ENCODE measurements around the gene MSL1. TPM values are rescaled to one million over a fixed set of nuclear protein-coding genes. Genes with fewer than 3 reads are reported as not detected.

Gene MSL1
- total and polyA plus RNA-seq, 9 donors: 81.7 to 124 (median 104) TPM

DNA sequence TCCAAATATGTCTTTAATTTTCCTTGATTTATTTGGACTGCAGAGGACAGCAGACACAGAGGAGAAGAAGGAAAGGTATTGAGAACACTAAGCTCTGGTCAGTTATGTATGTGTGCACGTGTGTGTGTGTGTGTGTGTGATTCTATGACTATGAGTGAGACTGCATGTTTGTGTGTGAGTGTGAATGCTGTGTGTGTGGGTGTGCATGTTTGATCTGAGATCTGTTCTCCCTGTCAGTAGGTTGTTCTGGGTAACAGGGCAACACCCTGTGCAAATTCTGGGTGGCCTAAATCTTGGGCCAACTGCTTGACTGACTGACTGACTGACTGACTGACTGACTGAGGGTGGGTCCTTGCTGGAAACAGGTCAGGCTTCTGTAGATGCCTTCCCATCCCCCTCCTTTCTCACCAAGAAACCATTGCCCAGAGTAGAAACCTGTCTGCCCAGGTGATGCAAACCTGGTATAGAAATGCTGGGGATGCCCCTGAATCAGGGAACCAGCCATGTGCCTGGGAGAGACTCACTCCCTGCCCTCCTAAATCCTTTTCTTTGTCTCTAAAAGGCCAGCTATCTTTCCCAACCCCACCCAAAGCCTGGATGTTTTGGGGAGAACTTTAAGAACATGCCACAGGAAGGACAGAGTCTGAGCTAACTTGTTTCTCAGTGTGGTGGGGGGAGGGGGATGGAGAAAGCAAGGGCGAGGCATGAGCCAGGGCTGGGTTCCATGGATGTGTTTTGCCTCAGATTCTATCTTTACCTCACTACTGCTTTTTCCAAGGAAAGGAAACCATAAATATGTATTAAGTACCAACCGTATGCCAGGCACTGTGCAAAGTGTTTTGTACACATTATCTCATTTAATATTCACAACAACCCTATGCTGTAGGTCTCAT is 16.9 kb upstream of the MSL1 start:
- H3K9me3 ChIP-seq (replicated peaks; ENCODE audit: control insufficient read depth, low read depth, low read length): no peaks in the 10 kb centered on the region
- 67% methylated on average over 1 of the region's 3 CpGs for WGBS (ENCODE audit: insufficient coverage)
- no peak overlapping the region for H3K27ac ChIP-seq (ENCODE audit: low read length)
- no peaks in the 10 kb centered on the region for H3K36me3 ChIP-seq (ENCODE audit: control insufficient read depth, insufficient read depth, low read length)
- peak; percentile 28 for DNase-seq
- H3K4me1 ChIP-seq (ENCODE audit: control insufficient read depth, insufficient read depth, low read length): peaks cover 85% of the 10 kb centered on the region
- H3K27me3 ChIP-seq (ENCODE audit: control insufficient read depth, insufficient read depth, low read length): peaks cover 5% of the 10 kb centered on the region
- H3K4me3 ChIP-seq (ENCODE audit: low read length): no peak overlapping the region

DNA sequence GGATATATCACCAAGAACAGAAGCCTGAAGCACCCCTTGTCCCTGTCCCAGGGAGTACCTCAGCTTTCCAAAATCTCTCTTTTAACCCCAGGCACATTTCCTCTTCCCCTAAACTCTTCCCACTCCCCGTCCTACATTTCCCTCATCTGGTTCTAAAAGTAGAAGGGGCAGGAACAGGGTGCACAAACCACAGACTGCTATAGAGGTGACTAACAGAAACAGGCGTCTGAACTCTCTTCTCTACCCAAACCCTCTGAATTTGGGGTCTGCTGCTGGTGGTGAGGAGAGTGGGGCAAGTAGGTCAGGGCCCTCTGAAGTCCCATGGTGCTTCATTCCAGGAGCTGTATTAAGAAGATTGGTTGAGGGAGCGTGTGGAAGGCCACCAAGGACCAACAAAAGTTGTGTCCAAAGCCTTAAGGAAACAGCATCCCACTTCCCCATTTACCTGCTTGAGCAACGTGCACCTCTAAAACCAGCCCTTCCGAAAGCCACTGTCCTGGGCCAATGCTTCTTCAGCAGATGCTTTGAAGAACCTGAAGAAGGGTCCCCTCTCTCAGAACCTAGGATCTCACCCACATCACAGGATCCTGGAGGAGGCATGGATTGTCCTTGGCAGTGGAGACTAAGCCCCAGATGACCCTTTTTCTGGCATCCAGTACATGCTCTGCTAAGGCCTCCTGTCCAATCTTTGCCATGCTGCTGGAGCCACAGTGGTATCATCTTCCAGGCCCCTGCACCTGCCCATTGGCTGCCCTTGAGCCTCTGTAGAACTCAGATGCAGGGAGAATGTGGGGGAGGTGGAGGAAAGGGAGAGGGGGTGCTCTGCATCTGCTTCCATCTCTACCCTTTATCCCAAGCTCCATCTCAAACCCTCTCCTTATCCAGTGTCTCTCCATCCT is 15.7 kb upstream of the MSL1 start:
- peak; percentile 55 for DNase-seq
- peaks cover 85% of the 10 kb centered on the region for H3K4me1 ChIP-seq (ENCODE audit: control insufficient read depth, insufficient read depth, low read length)
- H3K27me3 ChIP-seq (ENCODE audit: control insufficient read depth, insufficient read depth, low read length): no peaks in the 10 kb centered on the region
- H3K4me3 ChIP-seq (ENCODE audit: low read length): no peak overlapping the region
- no peaks in the 10 kb centered on the region for H3K9me3 ChIP-seq (replicated peaks; ENCODE audit: control insufficient read depth, low read depth, low read length)
- no peaks in the 10 kb centered on the region for H3K36me3 ChIP-seq (ENCODE audit: control insufficient read depth, insufficient read depth, low read length)
- H3K27ac ChIP-seq (ENCODE audit: low read length): peak overlapping the region; percentile 94
- WGBS (ENCODE audit: insufficient coverage): no CpG with 5 or more reads among the region's 5 CpGs

DNA sequence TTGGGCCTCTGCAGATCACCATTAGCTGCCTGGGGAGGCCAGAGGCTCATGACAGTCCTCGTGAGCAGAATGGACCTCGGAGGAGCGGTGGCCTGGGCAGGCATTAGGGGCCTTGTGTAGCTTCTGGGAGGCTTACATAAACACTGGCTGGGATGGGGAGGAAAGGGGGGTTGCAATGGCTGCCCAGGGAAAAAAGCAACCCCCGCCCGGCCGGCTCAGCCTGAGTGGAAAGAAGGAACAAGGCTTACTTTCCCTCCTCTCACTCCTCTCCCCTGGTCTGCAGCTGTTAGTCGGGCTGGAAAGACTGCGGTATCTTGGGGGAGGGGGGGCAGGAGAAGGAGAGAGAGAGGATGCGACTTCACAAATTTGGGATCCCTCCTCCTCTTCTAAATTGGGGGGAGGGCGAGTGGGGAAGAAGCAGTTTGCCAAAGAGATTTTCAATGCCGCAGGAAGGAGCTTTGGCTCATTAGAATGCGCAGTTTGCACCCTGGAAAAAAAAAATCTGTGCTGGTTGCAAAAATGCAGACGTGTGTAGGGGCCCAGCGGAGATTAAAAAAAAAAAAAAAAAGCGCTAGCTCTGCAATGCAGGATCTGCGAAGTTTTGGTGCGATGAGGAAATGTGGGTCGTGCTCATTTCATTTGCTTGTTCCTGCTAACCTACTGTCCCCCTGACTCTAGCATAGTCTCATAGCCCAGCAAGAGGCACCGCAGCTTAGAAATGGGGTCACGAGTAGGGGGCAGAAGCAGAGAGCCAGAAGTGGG is 14.8 kb upstream of the MSL1 start:
- no peaks in the 10 kb centered on the region for H3K36me3 ChIP-seq (ENCODE audit: control insufficient read depth, insufficient read depth, low read length)
- WGBS (ENCODE audit: insufficient coverage): 13% methylated on average over 9 of the region's 20 CpGs
- peaks cover 88% of the 10 kb centered on the region for H3K4me1 ChIP-seq (ENCODE audit: control insufficient read depth, insufficient read depth, low read length)
- DNase-seq: peak; percentile 95
- H3K27me3 ChIP-seq (ENCODE audit: control insufficient read depth, insufficient read depth, low read length): no peaks in the 10 kb centered on the region
- no peak overlapping the region for H3K4me3 ChIP-seq (ENCODE audit: low read length)
- H3K27ac ChIP-seq (ENCODE audit: low read length): peak overlapping the region; percentile 94
- no peaks in the 10 kb centered on the region for H3K9me3 ChIP-seq (replicated peaks; ENCODE audit: control insufficient read depth, low read depth, low read length)

DNA sequence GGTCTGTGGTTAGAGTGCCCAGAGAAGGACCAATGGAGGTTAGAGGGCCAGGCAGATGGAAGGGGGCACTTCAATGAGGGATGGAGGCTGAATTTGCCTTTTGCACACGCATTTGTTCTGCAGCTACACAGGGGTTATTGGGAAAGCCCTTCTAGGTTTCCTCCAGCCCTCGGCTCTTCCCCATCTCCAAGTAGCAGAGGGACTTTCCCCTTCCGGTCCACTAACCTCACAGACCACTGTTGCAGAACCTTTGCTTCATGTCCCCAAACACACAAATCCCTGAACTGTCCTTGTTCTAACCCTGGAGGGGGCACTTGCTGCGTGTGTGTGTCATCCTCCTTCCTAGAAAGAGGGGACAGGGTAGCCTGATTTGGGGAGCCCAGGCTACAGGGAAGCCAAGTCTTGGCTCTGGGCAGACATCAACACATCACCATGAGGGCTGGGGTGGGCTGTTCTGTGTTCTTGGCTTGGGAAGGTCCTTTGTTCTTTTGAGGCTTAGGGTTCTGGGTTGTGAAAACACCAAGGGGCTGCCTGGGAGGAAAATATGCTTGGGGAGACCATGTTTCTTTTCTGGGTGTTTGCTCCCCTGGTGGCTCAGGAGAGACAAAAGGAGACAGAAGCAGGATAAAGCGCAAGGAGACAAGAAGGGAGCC is 14.1 kb upstream of the MSL1 start:
- peak overlapping the region; percentile 94 for H3K27ac ChIP-seq (ENCODE audit: low read length)
- H3K36me3 ChIP-seq (ENCODE audit: control insufficient read depth, insufficient read depth, low read length): no peaks in the 10 kb centered on the region
- peak; percentile 69 for DNase-seq
- WGBS (ENCODE audit: insufficient coverage): 16% methylated on average over 4 of the region's 5 CpGs
- peaks cover 95% of the 10 kb centered on the region for H3K4me1 ChIP-seq (ENCODE audit: control insufficient read depth, insufficient read depth, low read length)
- H3K4me3 ChIP-seq (ENCODE audit: low read length): no peak overlapping the region
- no peaks in the 10 kb centered on the region for H3K9me3 ChIP-seq (replicated peaks; ENCODE audit: control insufficient read depth, low read depth, low read length)
- no peaks in the 10 kb centered on the region for H3K27me3 ChIP-seq (ENCODE audit: control insufficient read depth, insufficient read depth, low read length)

DNA sequence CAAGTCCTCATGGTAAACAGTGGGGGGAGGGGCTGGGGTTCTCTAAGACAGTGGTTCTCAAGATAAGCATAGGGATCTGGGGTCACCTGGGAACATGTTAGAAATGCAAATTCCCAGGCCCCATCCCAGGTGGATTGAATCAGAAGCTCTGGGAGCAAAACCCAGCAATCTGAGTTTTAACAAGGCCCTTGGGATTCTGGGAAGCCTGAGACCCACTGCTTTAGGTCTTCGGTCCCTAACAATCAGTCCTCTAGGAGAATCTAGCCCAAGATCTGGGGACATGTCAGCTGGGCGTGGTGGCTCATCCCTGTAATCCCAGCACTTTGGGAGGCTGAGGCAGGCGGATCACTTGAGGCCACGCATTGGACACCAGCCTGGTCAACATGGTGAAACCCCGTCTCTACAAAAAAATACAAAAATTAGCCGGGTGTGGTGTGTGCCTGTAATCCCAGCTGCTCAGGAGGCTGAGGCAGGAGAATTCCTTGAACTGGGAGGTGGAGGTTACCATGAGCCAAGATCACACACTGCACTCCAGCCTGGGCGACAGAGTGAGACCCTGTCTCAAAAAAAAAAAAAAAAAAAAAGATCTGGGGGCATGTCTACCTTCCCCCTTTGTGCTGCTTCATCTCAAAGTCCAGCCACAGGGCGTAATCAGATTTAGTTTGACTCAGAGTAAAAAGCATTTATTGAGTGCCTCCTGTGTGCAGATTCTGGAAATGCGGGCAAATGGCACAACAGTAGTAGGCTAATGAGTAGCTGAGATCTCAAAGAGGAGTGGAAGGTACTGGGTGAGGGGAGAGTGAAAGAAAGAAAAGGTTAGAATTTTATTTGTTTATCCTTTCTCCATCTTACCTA is 12.6 kb upstream of the MSL1 start:
- no CpG with 5 or more reads among the region's 9 CpGs for WGBS (ENCODE audit: insufficient coverage)
- DNase-seq: peak; percentile 43

DNA sequence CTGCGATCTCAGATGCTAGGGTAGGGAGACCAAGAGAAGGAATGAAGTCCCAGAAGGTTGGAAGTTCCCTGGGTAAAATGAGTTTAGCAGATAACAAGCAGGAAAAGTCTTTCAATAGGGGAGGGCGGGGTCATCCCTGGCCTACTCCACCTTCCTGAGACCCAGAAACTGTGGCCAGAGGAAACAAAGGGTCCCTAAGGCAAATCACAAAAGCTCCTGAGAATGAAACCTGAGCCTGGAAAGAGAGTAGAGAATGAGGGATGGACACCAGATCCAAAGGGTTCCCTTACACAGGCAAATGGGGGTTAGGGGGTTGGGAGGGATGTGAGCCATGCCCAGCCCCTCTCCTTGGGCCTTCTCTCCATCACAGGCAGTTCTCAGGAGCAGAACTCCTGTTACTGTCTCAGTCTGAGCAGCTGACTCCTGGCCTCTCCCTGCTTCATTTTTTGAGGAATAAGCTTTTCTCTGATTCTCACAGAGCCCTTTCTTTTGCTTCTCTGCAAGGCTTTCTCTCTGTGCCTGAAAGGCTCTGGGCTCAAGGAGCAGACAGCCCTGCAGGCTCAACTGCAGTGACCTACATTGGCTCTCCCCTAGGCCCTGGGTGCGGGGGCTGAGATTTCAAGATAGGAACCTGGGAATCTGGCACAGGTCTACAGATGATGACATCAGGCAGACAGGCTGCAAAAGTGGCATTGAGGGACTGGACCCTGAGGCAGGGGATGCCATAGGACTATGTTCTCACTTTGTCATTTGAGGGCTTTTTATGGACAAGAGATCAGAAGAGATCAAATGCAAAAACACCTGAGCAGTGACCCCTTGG is 11.5 kb upstream of the MSL1 start:
- no CpG with 5 or more reads among the region's 3 CpGs for WGBS (ENCODE audit: insufficient coverage)
- Histone ChIP-seq H3K4me3 (ENCODE audit: low read length) (no peak overlapping the region), H3K27me3 (ENCODE audit: control insufficient read depth, insufficient read depth, low read length) (no peaks in the 10 kb centered on the region), H3K27ac (ENCODE audit: low read length) (peak overlapping the region; percentile 94), H3K36me3 (ENCODE audit: control insufficient read depth, insufficient read depth, low read length) (no peaks in the 10 kb centered on the region), H3K4me1 (ENCODE audit: control insufficient read depth, insufficient read depth, low read length) (peaks cover 95% of the 10 kb centered on the region), H3K9me3 (replicated peaks; ENCODE audit: control insufficient read depth, low read depth, low read length) (no peaks in the 10 kb centered on the region)
- peak; percentile 56 for DNase-seq

More for the DNA sequence above, 12.6 kb upstream of the MSL1 start:
- H3K9me3 ChIP-seq (replicated peaks; ENCODE audit: control insufficient read depth, low read depth, low read length): no peaks in the 10 kb centered on the region
- H3K4me3 ChIP-seq (ENCODE audit: low read length): no peak overlapping the region
- peak overlapping the region; percentile 94 for H3K27ac ChIP-seq (ENCODE audit: low read length)
- no peaks in the 10 kb centered on the region for H3K27me3 ChIP-seq (ENCODE audit: control insufficient read depth, insufficient read depth, low read length)
- H3K4me1 ChIP-seq (ENCODE audit: control insufficient read depth, insufficient read depth, low read length): peaks cover 95% of the 10 kb centered on the region
- no peaks in the 10 kb centered on the region for H3K36me3 ChIP-seq (ENCODE audit: control insufficient read depth, insufficient read depth, low read length)

DNA sequence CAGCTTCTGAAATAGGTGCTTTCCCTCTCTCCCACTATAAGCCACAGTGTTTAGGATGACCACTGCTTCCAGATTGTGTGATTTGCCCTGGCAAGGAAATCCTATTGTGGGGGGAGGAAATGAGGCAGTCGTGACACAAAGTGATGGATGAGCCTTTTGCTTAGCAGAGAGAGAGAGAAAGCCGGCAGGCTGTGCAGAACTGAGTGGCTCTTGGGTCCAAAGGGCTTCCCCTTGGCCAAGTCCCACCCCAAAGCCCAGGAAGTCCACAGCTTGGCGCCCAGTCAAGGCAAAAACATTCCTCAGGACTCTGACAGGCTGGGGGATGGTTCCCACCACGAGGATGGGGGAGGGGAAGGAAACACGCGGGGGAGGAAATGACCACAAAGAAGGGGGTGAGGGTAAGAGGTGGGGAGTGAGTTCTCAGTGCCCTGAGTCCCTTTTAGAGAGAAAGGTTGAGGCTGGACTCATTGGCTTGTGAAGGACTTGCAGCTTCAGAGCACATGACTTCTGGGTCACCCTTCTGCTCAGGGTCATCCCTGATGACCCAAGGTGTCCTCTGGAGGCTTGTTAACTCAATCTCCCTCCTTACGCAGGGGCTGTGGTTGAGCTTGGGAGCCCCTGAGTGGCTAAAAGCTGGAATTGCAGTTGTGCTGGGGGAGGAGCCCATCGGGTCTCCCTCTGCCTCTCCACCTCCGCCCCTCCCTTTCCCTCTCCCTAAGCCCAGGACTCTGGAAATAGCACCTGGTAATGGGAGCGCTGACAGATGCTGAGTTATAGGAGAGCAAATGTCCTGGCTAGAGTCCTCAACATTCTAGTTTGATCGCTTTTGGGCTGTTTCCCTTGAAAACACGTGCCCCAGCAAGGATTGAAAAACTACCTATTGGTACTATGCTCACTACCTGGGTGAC is 10.3 kb upstream of the MSL1 start:
- H3K4me1 ChIP-seq (ENCODE audit: control insufficient read depth, insufficient read depth, low read length): peaks cover 84% of the 10 kb centered on the region
- WGBS (ENCODE audit: insufficient coverage): 0% methylated on average over 5 of the region's 12 CpGs

More for the DNA sequence above, 10.3 kb upstream of the MSL1 start:
- DNase-seq: peak; percentile 99
- H3K36me3 ChIP-seq (ENCODE audit: control insufficient read depth, insufficient read depth, low read length): no peaks in the 10 kb centered on the region
- peak overlapping the region; percentile 94 for H3K27ac ChIP-seq (ENCODE audit: low read length)
- no peak overlapping the region for H3K4me3 ChIP-seq (ENCODE audit: low read length)
- H3K27me3 ChIP-seq (ENCODE audit: control insufficient read depth, insufficient read depth, low read length): no peaks in the 10 kb centered on the region
- H3K9me3 ChIP-seq (replicated peaks; ENCODE audit: control insufficient read depth, low read depth, low read length): no peaks in the 10 kb centered on the region
